ENCODE results near the gene KCNQ1OT1.

KCNQ1OT1 gene

GRCh38 chr11:2656859-2657258 lies 42.9 kb downstream of the KCNQ1OT1 start:
- CTCF ChIA-PET = interaction anchor here (0.9 kb wide), 1 partner anchor 124 kb away, joined by 5 read pairs; no protein-coding TSS in a partner anchor
- H3K36me3 ChIP-seq (ENCODE audit: control insufficient read depth in 2 of 2, insufficient read depth in 1 of 2, low read length in 2 of 2) = peaks cover 0 to 2% of the 10 kb centered on the region in 2 experiments; a peak in 1 of 3 replicates
- no peaks in the 10 kb centered on the region for H3K4me1 ChIP-seq (ENCODE audit: control insufficient read depth, insufficient read depth, low read length)
- POLR2A ChIA-PET = no interaction called here
- no peak overlapping the region for H3K27ac ChIP-seq (ENCODE audit: extremely low read depth, low read depth, low read length)
- no peaks in the 10 kb centered on the region for H3K9me3 ChIP-seq (ENCODE audit: control insufficient read depth, insufficient read depth, low read depth, low read length)
- TF ChIP-seq PRDM6 (tag by site-specific recombination; IDR thresholded peaks at IDR 0.05) = no peak
- TF ChIP-seq ZNF677 (tag by site-specific recombination; IDR thresholded peaks at IDR 0.05) = no peak
- no peak for TF ChIP-seq ELK4 (IDR thresholded peaks at IDR 0.05; ENCODE audit: borderline replicate concordance, low read depth, low read length)
- TF ChIP-seq ZIC2 (tag by site-specific recombination; IDR thresholded peaks at IDR 0.05) = no peak
- no peak for TF ChIP-seq ZBTB26 (tag by site-specific recombination; optimal IDR thresholded peaks at IDR 0.05)
- no peak for TF ChIP-seq ZNF626 (tag by site-specific recombination; IDR thresholded peaks at IDR 0.05)
- no peak for TF ChIP-seq ZNF140 (tag by site-specific recombination; IDR thresholded peaks at IDR 0.05)
- TF ChIP-seq ZNF398 (tag by site-specific recombination; IDR thresholded peaks at IDR 0.05) = no peak
- no peak for TF ChIP-seq ZNF23 (tag by site-specific recombination; IDR thresholded peaks at IDR 0.05; ENCODE audit: borderline replicate concordance)
- no peak for TF ChIP-seq ZNF600 (tag by site-specific recombination; IDR thresholded peaks at IDR 0.05)
- no peak overlapping the region for H3K4me3 ChIP-seq (ENCODE audit: low read depth, low read length)

GRCh38 chr11:2655834-2656622 lies 43.8 kb downstream of the KCNQ1OT1 start:
- POLR2A ChIA-PET = no interaction called here

More at GRCh38 chr11:2655834-2656622, 43.8 kb downstream of the KCNQ1OT1 start:
- TF ChIP-seq ZNF510 (tag by site-specific recombination; IDR thresholded peaks at IDR 0.05; ENCODE audit: insufficient replicate concordance) (no peak), ZNF10 (tag by site-specific recombination; IDR thresholded peaks at IDR 0.05) (no peak), ZNF785 (tag by site-specific recombination; IDR thresholded peaks at IDR 0.05) (no peak), ZNF341 (tag by site-specific recombination; IDR thresholded peaks at IDR 0.05; ENCODE audit: low read depth) (no peak), PATZ1 (tag by site-specific recombination; IDR thresholded peaks at IDR 0.05) (no peak), ZNF513 (tag by site-specific recombination; IDR thresholded peaks at IDR 0.05) (no peak), ZNF362 (tag by site-specific recombination; IDR thresholded peaks at IDR 0.05) (no peak), ZNF626 (tag by site-specific recombination; IDR thresholded peaks at IDR 0.05) (no peak), SCRT2 (tag by site-specific recombination; IDR thresholded peaks at IDR 0.05) (no peak)
- H3K27ac ChIP-seq (ENCODE audit: extremely low read depth, low read depth, low read length) = no peak overlapping the region
- H3K4me3 ChIP-seq (ENCODE audit: low read depth, low read length) = no peak overlapping the region
- no peaks in the 10 kb centered on the region for H3K36me3 ChIP-seq (ENCODE audit: control insufficient read depth in 2 of 2, insufficient read depth in 1 of 2, low read length in 2 of 2)
- H3K4me1 ChIP-seq (ENCODE audit: control insufficient read depth, insufficient read depth, low read length) = no peaks in the 10 kb centered on the region
- CTCF ChIA-PET = no interaction called here
- H3K9me3 ChIP-seq (ENCODE audit: control insufficient read depth, insufficient read depth, low read depth, low read length) = no peaks in the 10 kb centered on the region

Measured in HEK293 (cell line).